NCI-H1105 (cell line): ENCODE measurements around the gene ACBD5.
"Not testable (repeated sequence)": the region's sequence is repeated elsewhere in the genome, so short reads cannot be mapped to it uniquely, and the experiment has no call there.

Source experiments
- DNase-seq: peaks from one replicate; lab custom pipeline; 2025; lab: John Stamatoyannopoulos, UW

ACBD5 gene, protein sequence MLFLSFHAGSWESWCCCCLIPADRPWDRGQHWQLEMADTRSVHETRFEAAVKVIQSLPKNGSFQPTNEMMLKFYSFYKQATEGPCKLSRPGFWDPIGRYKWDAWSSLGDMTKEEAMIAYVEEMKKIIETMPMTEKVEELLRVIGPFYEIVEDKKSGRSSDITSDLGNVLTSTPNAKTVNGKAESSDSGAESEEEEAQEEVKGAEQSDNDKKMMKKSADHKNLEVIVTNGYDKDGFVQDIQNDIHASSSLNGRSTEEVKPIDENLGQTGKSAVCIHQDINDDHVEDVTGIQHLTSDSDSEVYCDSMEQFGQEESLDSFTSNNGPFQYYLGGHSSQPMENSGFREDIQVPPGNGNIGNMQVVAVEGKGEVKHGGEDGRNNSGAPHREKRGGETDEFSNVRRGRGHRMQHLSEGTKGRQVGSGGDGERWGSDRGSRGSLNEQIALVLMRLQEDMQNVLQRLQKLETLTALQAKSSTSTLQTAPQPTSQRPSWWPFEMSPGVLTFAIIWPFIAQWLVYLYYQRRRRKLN

DNA sequence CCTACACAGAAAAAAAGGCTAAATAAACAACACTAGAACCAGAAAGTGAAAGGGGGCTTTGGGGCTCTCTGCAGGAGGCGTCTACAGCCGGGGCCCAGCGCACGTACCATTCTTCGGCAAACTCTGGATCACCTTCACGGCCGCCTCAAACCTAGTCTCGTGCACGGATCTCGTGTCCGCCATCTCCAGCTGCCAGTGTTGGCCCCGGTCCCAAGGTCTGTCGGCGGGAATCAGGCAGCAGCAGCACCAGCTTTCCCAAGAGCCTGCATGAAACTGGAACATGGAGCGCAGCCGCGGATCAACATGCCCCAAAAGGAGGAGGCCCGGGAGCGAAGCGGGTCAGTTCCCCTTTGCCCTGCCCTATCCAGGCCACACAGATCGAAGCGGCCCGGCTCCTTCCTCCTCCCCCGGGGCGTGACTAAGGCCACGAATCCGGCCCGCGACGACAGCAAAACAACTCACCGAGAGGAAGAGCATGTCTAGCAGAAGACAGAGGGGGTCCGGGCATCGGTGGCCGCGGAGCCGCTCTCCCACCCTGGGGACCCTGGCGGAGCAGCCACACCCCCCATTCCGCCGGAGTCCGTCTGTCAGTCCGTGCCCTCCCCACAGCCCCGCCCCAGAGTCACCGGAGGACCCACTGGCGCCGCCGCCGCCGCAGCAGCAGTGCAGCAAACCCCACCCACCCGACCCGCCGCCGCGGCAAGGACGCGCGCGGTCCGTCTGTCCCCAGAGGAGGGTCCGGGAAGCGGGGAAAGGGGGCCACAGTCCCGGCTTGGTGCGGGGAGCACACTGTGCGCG, at the start of gene ACBD5:
ACBD5 (minus strand) TSS at position 586 of the 798 bp plus-strand sequence; CDS start at position 477, 109 bp downstream.
- DNase-seq, result peak; percentile 53

DNA sequence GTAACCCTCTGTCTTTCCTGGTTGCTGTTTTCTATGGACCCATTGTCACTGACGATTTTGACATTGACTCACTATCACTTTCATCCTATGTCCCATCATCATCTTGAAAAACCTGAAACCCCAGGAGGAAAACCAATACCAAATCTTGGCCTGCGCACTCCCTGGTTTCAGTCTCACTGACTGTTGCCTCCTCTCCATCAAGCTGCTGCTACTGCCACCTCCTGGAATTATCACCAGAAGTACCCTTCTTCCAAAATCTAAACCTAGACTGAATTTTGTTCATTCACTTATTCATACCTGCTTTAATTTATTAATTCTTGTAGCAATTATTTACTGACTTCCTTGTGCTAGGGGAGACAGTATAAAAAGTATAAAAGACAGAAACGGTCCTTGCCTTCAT, 44.5 kb upstream of the ACBD5 start:
- DNase-seq, result no peak

DNA sequence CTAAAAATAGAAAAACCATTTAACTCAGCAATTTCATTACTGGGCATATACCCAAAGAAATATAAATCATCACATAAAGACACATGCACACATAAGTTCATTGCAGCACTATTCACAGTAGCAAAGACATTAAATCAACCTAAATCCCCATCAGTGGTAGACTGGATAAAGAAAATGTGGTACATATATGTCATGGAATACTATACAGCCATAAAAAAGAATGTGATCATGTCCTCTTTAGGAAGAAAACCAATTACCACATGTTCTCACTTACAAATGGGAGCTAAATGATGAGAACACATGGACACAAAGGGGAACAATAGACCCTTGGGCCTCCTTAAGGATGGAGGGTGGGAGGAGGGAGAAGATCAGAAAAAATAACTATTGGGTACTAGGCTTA, 36.0 kb upstream of the ACBD5 start:
- no peak for DNase-seq

DNA sequence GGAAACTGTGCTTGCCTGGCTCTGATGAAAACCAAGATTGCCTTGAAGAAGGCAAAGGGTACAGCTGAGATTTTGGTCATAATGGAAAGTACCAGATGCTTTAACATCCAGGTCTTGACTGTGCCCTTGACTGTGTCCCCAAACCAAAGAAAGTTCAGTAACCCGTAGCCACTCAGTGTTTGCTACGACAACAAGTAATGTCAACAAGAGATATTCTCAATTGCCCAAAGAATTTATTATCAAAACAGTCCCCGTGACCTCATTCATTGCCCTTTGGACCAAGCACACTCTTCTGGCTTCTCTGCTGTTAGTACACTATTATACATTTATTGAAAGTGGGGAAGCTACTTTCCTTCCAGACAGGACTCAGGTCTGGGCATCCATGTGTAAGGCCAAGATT, 25.4 kb upstream of the ACBD5 start:
- DNase-seq, result not testable (repeated sequence)

DNA sequence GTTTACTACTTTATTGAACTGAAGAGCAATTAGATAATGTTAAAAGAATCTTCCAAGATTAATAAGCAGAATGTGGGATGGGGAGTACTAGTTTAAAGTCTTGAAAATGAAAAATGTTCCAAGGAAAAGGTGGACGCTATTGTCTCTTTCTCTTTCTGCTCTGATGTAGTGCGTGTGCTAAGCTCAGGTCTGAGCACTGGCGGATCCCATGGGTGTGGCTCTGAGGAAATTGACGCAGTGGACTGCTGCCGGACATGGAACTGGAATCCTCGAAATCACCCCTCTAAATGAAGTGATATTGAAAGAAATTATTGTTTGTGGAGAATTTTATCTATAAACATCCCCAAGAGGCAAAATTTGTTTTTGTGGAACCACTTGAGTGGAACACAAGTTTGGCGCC, 22.2 kb upstream of the ACBD5 start:
- DNase-seq, result not testable (repeated sequence)

DNA sequence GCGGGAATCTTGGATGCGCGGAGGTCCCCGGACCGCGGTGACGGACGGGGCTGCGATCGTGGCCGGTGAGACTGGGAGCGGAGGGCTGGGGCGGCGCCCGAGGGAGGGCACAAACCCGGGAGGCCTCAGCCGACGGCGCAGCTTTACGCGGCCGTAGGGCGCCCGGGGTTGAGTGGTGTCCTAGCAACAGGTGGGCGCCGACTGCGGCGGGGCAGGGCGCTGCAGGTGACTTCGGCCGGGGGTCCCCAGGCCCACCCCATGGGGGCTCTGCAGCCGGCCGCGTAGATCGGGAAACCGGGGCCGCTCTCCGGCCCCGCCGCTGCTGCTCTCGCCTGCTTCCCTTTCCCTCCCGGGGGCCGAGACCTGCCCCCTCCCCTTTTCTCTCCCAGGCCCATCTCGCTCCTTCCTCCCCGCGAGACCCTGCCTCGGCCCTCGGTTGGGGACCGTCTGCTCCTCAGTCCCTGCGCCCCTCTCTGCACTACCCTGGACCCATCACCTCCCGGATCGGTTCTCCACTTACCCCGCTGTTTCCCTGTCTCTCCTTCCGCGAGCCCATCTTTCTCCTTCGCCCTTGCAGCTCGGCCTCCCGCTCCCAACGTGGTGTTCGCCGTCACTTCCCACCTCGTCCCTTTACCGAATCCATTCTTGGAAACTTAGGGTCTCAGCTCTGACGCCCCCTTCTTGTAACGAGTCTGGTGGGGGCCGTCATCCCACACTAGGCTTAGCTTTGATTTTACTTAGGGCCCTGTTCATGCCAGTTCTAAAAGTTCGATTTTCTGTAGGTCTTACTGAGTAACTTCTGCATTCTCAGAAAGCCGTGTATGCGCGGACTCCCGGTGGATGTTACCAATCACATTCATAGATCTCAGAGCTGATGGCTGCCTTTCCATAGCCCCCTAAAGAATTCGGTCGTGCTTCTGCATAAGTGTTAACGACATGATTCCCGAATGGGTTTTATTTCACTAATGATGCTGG, 18.5 kb upstream of the ACBD5 start:
- DNase-seq, result no peak

DNA sequence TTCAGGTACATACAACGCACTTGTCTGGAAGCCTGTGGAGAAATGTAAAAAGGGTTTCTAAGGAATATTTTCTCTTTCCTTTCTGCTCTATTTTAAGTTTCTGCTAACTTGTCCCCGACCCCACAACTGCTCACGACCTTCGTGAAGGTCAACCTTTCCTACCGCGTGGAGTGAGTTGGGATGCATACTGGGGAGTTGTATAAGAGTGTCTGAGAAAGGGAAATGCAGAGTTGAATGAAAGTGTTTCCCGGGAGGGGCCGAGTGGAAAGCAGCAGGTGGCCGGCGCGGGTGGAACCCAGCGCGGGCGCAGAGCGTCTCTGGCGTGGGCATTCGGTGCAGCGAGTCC, 17.9 kb upstream of the ACBD5 start:
- DNase-seq, result no peak

DNA sequence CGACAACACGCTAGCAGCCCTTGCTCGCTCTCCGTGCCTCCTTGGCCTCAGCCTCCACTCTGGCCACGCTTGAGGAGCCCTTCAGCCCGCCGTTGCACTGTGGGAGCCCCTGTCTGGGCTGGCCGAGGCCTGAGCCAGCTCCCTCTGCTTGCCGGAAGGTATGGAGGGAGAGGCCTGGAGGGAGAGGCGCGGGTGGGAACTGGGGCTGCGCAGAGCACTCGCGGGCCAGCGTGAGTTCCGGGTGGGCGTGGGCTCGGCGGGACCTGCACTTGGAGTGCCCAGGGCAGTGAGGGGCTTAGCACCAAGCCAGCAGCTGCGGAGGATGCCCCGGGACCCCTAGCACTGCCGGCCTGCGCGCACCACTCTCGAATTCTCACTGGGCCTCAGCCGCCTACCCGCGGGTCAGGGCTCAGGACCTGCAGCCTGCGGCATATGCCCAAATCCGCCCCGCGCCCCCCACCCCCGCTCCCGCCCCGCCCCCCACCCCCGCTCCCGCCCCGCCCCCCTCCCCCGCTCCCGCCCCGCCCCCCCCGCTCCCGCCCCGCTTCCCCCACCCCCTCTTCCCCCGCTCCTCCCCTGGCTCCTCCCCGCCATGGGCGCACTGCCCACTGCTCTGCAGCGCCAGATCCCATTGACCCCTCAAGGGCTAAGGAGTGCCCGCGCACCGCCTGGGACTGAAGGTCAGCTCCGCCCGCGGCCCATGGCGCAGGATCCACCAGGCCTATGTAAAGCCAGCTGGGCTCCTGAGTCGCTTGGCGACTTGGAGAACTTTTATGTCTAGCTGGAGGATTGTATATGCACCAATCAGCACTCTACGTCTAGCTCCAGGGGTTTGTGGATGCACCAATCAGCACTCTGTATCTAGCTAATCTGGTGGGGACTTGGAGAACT, 15.9 kb upstream of the ACBD5 start:
- DNase-seq, result no peak

DNA sequence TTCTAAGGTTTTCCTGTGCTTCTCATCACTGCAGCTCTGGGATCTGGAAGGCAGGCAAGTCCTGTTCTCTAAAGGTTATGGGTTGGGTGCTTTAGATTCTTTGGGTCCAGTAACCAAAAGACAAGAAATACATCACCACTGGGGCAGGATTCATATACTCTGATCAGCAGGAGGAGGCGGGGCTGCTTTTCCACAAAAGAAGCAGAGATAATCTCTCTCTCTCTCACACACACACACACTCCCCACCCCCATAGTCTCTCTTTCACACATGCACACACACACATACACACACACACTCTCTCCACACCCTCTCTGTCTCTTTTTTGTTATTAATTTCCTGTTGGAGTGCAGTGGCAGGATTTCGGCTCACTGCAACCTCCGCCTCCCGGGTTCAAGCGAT, 13.0 kb upstream of the ACBD5 start:
- DNase-seq, result no peak

DNA sequence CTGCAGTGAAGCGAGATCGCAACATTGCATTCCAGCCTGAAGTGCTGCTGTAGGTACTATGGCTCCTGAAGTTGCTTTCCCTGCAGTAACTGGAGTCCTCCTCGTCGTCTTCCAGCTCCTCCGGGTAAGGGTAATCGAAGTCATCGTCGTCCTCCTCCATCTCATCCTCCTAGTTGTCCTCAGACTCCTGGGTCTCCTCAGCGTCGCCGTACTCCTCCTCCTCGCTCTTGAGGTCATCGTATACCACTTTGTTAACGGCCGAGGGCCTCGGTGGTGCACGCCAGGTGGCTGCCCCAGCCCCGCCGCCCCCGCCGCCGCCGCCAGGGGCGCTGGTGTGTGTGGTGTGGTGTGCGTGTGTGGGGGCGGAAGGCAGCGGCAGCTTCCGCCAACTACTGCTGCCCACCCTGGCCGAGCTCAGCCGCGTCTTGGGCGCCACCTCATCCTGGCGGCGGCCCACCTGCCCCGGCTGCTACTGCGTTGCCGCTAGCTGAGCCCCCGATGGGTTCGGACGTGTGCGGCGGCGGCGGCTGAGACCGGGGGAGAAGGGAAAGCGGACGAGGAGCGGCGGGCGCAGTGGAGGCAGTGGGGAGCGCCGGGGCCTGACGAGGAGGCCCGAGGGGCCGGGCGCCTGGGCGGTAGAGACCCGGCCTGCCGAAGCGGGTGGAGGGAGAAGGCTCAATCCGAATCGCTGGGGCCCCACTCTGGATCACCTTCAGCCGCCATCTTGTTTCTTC, 11.8 kb upstream of the ACBD5 start:
- DNase-seq, result peak; percentile 34

DNA sequence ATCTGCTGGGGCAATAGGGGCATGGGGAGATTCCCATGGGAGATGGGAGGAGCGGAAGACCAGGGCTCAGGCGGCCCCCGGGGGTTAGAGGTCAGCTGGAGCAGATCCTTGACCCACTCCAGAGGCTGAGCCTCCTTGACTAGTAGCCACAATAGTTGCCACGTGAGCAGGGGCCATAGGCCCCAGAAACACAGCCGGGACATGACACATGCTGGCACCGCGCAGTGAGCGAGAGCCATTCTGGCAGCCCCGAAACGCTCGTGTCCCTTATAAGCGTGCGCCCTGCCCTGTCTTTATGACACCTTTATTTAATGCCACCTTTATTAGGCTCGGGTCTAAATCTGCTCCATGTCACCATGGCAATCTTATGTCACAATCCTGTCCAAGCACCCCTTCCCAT, 11.0 kb upstream of the ACBD5 start:
- no peak for DNase-seq

DNA sequence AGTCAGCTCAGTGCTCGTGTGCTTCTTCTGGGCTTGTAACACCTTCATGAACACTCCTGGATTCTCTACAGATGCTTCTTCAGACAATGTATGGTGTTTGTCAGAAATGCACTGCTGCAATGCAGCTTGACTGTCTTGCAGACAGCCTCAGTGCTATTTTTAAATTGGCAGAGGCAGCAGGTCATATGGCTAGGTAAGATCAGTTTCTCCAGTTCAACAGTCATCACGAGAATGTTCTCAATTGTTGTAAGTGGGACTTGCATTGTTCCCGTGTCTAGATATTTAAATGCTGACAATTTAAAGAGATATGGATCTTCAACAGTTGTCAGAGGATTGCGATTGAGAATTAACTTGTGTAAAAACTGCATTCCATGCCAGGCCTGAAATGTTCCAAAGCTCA, 7.6 kb upstream of the ACBD5 start:
- DNase-seq, result no peak

DNA sequence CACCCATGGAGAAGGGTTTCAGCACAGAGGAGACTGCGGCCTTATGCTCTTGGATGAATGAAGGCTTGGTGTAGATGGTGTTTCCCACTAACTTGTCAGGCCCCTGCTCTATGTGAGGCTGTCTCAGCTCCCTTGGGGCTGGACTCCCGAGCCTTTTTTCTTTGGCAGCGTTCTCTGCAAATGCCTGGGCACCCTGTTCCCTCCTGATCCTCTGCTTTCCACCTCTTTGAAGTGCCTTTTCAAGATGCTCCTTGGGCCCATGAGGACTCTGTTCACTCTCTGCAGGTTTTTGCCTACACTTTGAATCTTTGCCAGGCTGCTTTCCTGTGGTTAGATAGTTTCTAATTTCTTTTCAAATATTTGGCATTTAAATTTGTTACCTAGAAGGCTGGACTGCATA, 6.8 kb upstream of the ACBD5 start:
- no peak for DNase-seq

DNA sequence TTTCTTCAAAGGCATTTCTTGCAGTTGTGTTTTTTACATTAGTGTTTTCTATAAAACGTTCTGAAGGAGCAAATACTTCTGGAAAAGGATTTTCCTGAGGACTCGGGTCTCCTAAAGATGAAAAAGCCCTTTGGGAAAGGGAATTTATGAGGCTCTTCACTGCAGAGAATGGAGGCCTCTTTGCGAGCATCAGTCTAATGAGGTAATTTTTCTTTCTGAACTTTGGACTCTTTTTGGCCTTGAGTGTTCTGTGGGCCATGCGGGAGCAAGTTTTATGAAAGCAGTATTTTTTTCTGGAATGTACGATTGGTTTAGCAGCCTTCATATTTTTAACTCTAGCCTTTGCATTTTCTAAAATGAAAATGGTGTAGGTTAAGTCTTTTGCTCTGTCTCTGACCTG, 6.4 kb upstream of the ACBD5 start:
- no peak for DNase-seq

DNA sequence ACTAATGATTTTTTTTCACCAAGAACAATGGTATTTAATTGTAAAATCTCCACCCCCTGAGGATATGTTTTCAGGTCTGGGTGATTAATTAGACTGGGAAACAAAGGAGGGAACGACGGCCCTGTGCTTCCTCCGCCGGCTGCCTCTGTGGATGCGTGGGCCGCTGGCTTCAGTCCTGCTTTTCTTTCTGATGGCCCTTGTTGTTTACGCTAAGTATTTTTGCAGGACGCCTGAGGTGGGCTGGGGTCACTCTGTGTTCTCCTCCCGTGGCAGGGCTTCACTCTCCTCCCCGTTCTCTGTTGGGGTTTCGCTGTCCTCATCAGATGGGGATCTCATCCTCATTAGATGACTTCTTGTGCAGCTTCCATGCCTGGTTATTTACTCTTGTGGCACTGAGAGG, 5.2 kb upstream of the ACBD5 start:
- no peak for DNase-seq

DNA sequence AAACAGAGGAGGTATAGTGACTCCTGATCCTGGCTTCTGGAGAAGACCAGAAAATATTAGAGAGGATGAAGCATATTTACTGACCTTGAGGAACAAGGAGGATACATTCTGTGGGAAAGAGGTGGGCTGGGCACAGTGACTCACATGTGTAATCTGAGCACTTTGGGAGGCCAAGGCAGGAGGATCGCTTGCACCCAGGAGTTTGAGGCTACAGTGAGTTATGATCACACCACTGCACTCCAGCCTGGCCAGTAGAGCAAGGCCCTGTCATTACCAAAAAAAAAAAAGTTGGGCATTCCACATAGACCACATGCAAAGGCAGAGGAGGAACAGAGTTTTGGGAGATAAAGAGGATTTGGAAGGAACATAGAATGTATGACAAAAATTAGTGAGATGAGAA, 4.4 kb upstream of the ACBD5 start:
- no peak for DNase-seq

DNA sequence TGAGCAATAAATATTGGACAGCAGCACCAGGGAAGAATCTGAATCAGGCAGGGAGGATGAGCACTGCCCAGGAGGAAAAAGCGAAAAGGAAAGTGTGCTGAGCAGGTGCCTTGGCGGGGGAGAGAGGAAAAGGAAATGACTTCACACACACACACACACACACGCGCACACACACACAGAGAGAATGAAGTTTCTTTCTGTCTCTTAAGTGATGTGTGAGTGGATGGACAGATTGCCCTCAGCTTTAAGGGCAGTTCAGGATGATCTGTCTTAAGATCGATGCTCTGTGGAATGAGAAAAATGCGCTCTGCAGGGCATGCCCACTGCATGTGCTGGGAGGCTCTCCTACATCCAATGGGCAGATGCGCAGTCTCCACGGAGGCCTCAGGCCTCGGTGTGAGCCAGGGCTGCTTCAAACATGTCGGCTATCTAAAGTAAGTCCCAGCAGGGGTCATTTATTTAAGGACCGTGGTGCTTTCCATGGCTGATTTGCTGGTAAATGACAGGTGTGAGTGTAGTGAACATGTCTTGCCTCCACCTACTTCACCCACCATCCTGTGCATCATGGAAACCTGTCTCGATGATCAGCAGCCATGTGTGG, 2.5 kb upstream of the ACBD5 start:
- no peak for DNase-seq

DNA sequence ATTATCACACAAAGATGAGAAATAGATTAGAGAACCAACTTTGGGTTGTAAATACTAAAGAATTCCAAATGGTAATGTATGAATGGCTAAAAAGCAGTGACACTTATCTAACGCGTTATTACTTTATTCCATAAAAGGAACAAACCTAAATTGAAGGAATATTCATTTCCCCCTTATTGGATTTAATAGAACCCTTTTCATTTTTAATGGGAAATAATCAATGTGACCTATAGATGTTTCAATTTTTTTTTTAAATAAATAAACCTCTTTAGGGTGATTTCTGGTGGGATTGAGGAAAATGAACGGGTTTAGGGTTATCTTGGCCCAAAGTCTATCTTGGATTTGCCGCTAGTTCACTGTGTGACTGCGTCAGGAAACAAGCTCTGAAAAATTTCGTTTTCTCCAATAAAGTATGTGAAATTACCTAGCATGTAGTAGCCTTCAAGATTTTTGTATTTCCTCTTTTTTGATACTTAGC, 1.9 kb upstream of the ACBD5 start:
- no peak for DNase-seq

DNA sequence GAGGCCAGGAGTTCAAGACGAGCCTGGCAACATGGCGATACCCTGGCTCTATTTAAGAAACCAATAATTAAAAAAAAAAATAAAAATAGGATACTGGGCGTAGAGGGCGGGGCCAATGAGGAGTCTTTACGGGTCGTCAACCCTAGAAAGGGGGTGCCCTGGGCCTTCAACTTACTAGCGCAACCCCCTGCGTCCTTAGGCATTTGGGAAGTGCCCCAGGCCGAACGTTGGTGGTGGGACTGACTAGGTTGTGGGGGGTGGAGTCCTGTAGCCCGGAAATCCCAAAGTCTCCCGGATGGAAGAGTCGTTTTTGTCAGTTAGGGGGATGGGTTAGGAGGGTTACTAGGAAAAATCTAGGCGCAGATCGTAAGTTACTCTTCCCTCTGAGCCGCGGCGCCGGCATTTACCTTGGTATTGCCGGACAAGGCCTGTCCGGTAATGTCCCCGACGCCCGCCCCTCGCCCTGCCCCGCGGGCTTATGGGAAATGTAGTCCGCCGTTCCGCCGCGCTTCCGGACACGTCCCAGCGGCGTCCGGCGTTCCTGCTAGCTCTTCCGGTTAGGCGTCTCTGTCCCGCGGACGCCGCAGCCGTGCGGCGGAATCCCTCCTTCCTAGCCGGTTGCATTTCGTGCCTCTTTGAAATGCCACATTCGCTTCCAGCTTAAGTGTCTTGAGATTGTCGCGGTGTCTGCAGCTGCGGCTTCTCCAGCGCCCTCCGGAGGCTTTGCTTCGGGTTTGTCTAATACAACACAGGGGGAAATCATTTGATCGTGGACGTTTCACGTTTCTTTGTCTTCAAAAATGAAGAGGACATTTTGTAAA, 1.3 kb upstream of the ACBD5 start:
- peak; percentile 76 for DNase-seq
